Panc1 (cell line): ENCODE results near the gene CDC123.

Experiments used
- CTCF ChIP-seq: fragments of 450-650 bp; IDR thresholded peaks from 2 replicates; pipeline ENCODE4 v1.5.1; 2017; ENCODE audit warnings: mild to moderate bottlenecking
- POLR2AphosphoS5 ChIP-seq: IDR thresholded peaks from 2 replicates; pipeline ENCODE4 v1.6.1; 2012; ENCODE audit warnings: mild to moderate bottlenecking, low read depth, low read length, moderate library complexity
- REST ChIP-seq, 2 experiments: IDR thresholded peaks; 2 replicates each; pipeline ENCODE4 v1.6.1; 2011 to 2012; ENCODE audit warnings: low read depth in 2 of 2, control low read depth in 1 of 2, low read length in 1 of 2, mild to moderate bottlenecking in 1 of 2, moderate library complexity in 1 of 2; ENCODE audit not compliant: insufficient read depth in 1 of 2
- SIN3A ChIP-seq: IDR thresholded peaks from 2 replicates; pipeline ENCODE4 v1.6.1; 2012; ENCODE audit warnings: low read depth, mild to moderate bottlenecking, low read length, moderate library complexity, borderline replicate concordance; ENCODE audit not compliant: insufficient read depth

- TF ChIP-seq CTCF, result no peak
- no peak for TF ChIP-seq POLR2AphosphoS5
- TF ChIP-seq REST (IDR thresholded peaks at IDR 0.05; ENCODE audit: insufficient read depth in 1 of 2, low read depth in 2 of 2, low read length in 1 of 2), result no peak
- TF ChIP-seq SIN3A, result no peak
Observed at GRCh38 chr10:12184165-12184564, 11.8 kb upstream of the CDC123 start.
